GM23338 (cell line): ENCODE results near the gene SLCO3A1. TPM values are rescaled to one million over a fixed set of nuclear protein-coding genes. Genes with fewer than 3 reads are reported as not detected.

Experiments
- ATAC-seq: fragments of 200-7000 bp; cut with Tn5 transposase; 3 replicates; pipeline ENCODE4 v1.9.1; 2020
- DNase-seq: peaks from one replicate; pipeline ENCODE4 v3.0.0-alpha.2; 2015; ENCODE audit warnings: low spot score
- H2AFZ ChIP-seq: fragments of 200-600 bp; sonication (generic); 2 replicates; pipeline ENCODE4 v1.8.0; 2016; ENCODE audit warnings: antibody characterized with exemption, mild to moderate bottlenecking, moderate library complexity
- H3F3A ChIP-seq: fragments of 200-600 bp; sonication (generic); replicated peaks from 2 replicates; pipeline ENCODE4 v1.8.0; 2017; ENCODE audit warnings: antibody characterized with exemption, mixed run types, low read depth
- H3K27ac ChIP-seq: fragments of 200-600 bp; sonication (generic); 2 replicates; pipeline ENCODE4 v1.6.1; 2016; ENCODE audit warnings: low read depth
- H3K27me3 ChIP-seq: fragments of 200-600 bp; sonication (generic); 2 replicates; pipeline ENCODE4 v1.8.0; 2016; ENCODE audit warnings: mild to moderate bottlenecking, mixed run types, moderate library complexity; ENCODE audit not compliant: insufficient read depth
- H3K36me3 ChIP-seq: fragments of 200-600 bp; sonication (generic); 2 replicates; pipeline ENCODE4 v1.8.0; 2016; ENCODE audit warnings: mild to moderate bottlenecking; ENCODE audit not compliant: insufficient read depth
- H3K4me1 ChIP-seq: fragments of 200-600 bp; sonication (generic); 2 replicates; pipeline ENCODE4 v1.8.0; 2016; ENCODE audit warnings: mild to moderate bottlenecking, moderate library complexity; ENCODE audit not compliant: insufficient read depth
- H3K4me2 ChIP-seq: fragments of 200-600 bp; sonication (generic); 2 replicates; pipeline ENCODE4 v1.7.1; 2017; ENCODE audit warnings: mixed run types
- H3K4me3 ChIP-seq: fragments of 200-600 bp; sonication (generic); 2 replicates; pipeline ENCODE4 v1.6.1; 2016; ENCODE audit warnings: mixed run types
- H3K79me2 ChIP-seq: fragments of 200-600 bp; sonication (generic); replicated peaks from 2 replicates; pipeline ENCODE4 v1.8.0; 2017; ENCODE audit warnings: mild to moderate bottlenecking; ENCODE audit not compliant: insufficient read depth
- H3K9me2 ChIP-seq: fragments of 200-600 bp; sonication (generic); 2 replicates; pipeline ENCODE4 v1.8.0; 2017; ENCODE audit not compliant: insufficient read depth
- H4K20me1 ChIP-seq: fragments of 200-600 bp; sonication (generic); replicated peaks from 2 replicates; pipeline ENCODE4 v1.8.0; 2017; ENCODE audit warnings: mild to moderate bottlenecking; ENCODE audit not compliant: insufficient read depth
- H3K27ac Mint-ChIP-seq: 2 replicates; pipeline ENCODE4 v1.8.0; 2020; ENCODE audit warnings: inconsistent platforms, mild to moderate bottlenecking, moderate library complexity, mixed read lengths
- H3K27me3 Mint-ChIP-seq: 3 replicates; pipeline ENCODE4 v1.8.0; 2022; ENCODE audit warnings: low read depth, mild to moderate bottlenecking, moderate library complexity, mixed read lengths, inconsistent platforms; ENCODE audit not compliant: insufficient read depth, poor library complexity
- H3K36me3 Mint-ChIP-seq: 3 replicates; pipeline ENCODE4 v1.8.0; 2021; ENCODE audit warnings: low read depth, mild to moderate bottlenecking, inconsistent platforms, moderate library complexity, mixed read lengths
- H3K4me1 Mint-ChIP-seq: 3 replicates; pipeline ENCODE4 v1.8.0; 2020; ENCODE audit warnings: mild to moderate bottlenecking, inconsistent platforms, mixed read lengths
- H3K4me3 Mint-ChIP-seq: 3 replicates; pipeline ENCODE4 v1.8.0; 2021; ENCODE audit warnings: moderate library complexity, mild to moderate bottlenecking, inconsistent platforms, mixed read lengths
- H3K9me3 Mint-ChIP-seq: 3 replicates; pipeline ENCODE4 v1.8.0; 2020; ENCODE audit warnings: moderate library complexity, mild to moderate bottlenecking, inconsistent platforms, mixed read lengths
- CREB1 ChIP-seq: fragments of 250-450 bp; sonication (Bioruptor Pico); IDR thresholded peaks from 2 replicates; pipeline ENCODE4 v1.5.0; 2020; ENCODE audit warnings: low read depth, mild to moderate bottlenecking, moderate library complexity
- ETS1 ChIP-seq: IDR thresholded peaks from 2 replicates; pipeline ENCODE4 v1.6.1; 2016; ENCODE audit warnings: antibody characterized with exemption
- EZH2 ChIP-seq: fragments of 200-600 bp; sonication (generic); IDR thresholded peaks from one replicate; pipeline ENCODE4 v1.8.0; 2017; ENCODE audit warnings: antibody characterized with exemption, mild to moderate bottlenecking, low read depth; ENCODE audit not compliant: unreplicated experiment
- EZH2phosphoT487 ChIP-seq: fragments of 200-600 bp; sonication (generic); IDR thresholded peaks from one replicate; pipeline ENCODE4 v1.8.1; 2018; ENCODE audit warnings: antibody characterized with exemption; ENCODE audit not compliant: unreplicated experiment
- NANOG ChIP-seq: IDR thresholded peaks from 2 replicates; pipeline ENCODE4 v1.6.1; 2016; ENCODE audit warnings: antibody characterized with exemption, borderline replicate concordance
- POLR2AphosphoS5 ChIP-seq: IDR thresholded peaks from 2 replicates; pipeline ENCODE4 v1.6.1; 2016; ENCODE audit warnings: antibody characterized with exemption, low read depth
- REST ChIP-seq: IDR thresholded peaks from one replicate; pipeline ENCODE4 v1.6.1; 2018; ENCODE audit warnings: antibody characterized with exemption; ENCODE audit not compliant: unreplicated experiment
- STAT1 ChIP-seq: IDR thresholded peaks from one replicate; pipeline ENCODE4 v1.6.1; 2016; ENCODE audit warnings: antibody characterized with exemption; ENCODE audit not compliant: unreplicated experiment
- ZNF114 ChIP-seq: fragments of 250-450 bp; sonication (Bioruptor Pico); IDR thresholded peaks from 2 replicates; pipeline ENCODE4 v1.5.0; 2020; ENCODE audit warnings: mild to moderate bottlenecking, moderate library complexity
- ZNF331 ChIP-seq: fragments of 250-450 bp; sonication (Bioruptor Pico); IDR thresholded peaks from 2 replicates; pipeline ENCODE4 v1.5.0; 2020; ENCODE audit warnings: low read depth, mild to moderate bottlenecking, moderate library complexity
- polyA plus RNA-seq: library from polyadenylated mRNA; unstranded; fragments of >200 nt; fragmentation: Nextera tagmentation; extraction: Ambion mirVana; gene quantifications from 2 replicates; pipeline ENCODE4 v1.2.1, GENCODE V29; 2016
- total RNA-seq: library from RNA; depleted of rRNA; stranded (reverse); fragments of >200 nt; shearing (Covaris generic); gene quantifications from 2 replicates; pipeline ENCODE4 v1.2.3, GENCODE V29; 2014
- TF ChIP-seq, protein P1 (sequence below), 2 experiments: fragments of 200-600 bp in 1 of 2; sonication (generic) in 1 of 2; conservative IDR thresholded peaks; 2 replicates each; pipeline versions ENCODE4 v1.5.1 to v1.6.1; 2016 to 2017; ENCODE audit warnings: antibody characterized with exemption in 2 of 2, low read depth in 2 of 2, mild to moderate bottlenecking in 2 of 2, moderate library complexity in 1 of 2

The SLCO3A1 gene
- total and polyA plus RNA-seq, 2 experiments from 2014 or later = 7.3 to 9.4 TPM

GRCh38 chr15:91988655-91989054 lies 135.1 kb downstream of the SLCO3A1 start:
- Histone ChIP-seq H3K4me3 (no peak overlapping the region), H3K27me3 (no peaks in the 10 kb centered on the region), H3K36me3 (no peaks in the 10 kb centered on the region), H3K27ac (no peak overlapping the region), H4K20me1 (no peaks in the 10 kb centered on the region), H3K4me2 (no peak overlapping the region), H3F3A (no peaks in the 10 kb centered on the region), H3K79me2 (peaks cover 15% of the 10 kb centered on the region; the same call in 1 of the 2 replicates), H2AFZ (no peak overlapping the region), H3K4me1 (no peaks in the 10 kb centered on the region), H3K9me2 (peaks cover 7% of the 10 kb centered on the region; the same call in 1 of the 2 replicates)
- Mint-ChIP-seq H3K4me1 (peaks cover 13% of the 10 kb centered on the region), H3K4me3 (no peak overlapping the region), H3K27ac (no peak overlapping the region), H3K27me3 (peaks cover 3% of the 10 kb centered on the region), H3K36me3 (no peaks in the 10 kb centered on the region), H3K9me3 (no peaks in the 10 kb centered on the region)
- DNase-seq = no peak
- TF ChIP-seq ZNF114 (no peak), NANOG (no peak), ETS1 (no peak), STAT1 (no peak), ZNF331 (CRISPR knock-in tag) (no peak), EZH2 (no peak), CREB1 (no peak)
- TF ChIP-seq, protein P1, sequence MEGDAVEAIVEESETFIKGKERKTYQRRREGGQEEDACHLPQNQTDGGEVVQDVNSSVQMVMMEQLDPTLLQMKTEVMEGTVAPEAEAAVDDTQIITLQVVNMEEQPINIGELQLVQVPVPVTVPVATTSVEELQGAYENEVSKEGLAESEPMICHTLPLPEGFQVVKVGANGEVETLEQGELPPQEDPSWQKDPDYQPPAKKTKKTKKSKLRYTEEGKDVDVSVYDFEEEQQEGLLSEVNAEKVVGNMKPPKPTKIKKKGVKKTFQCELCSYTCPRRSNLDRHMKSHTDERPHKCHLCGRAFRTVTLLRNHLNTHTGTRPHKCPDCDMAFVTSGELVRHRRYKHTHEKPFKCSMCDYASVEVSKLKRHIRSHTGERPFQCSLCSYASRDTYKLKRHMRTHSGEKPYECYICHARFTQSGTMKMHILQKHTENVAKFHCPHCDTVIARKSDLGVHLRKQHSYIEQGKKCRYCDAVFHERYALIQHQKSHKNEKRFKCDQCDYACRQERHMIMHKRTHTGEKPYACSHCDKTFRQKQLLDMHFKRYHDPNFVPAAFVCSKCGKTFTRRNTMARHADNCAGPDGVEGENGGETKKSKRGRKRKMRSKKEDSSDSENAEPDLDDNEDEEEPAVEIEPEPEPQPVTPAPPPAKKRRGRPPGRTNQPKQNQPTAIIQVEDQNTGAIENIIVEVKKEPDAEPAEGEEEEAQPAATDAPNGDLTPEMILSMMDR (conservative IDR thresholded peaks at IDR 0.05; ENCODE audit: low read depth in 2 of 2) = no peak
- ATAC-seq = no peak

DNA sequence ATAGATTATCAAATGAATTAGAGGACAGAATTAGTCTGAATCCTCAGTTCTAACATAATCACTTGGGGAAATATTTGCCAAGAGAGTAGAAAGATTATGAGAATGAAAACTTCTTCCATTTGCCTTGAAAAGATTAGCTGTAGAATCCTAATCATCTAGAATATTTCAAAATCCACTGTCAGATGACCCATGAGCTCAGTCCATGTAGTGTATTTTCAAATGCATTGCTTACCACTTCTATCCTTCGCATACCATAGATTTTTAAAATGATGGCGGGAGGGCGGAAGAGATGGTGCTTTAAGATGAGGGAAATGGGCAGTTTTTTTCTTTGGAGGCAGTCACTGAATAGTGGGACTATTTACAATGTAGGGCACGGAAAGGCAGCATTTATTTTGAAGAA lies 136.3 kb downstream of the SLCO3A1 start:
- Mint-ChIP-seq H3K4me1 (peaks cover 13% of the 10 kb centered on the region), H3K9me3 (no peaks in the 10 kb centered on the region), H3K4me3 (no peak overlapping the region), H3K27ac (no peak overlapping the region), H3K36me3 (no peaks in the 10 kb centered on the region), H3K27me3 (peaks cover 3% of the 10 kb centered on the region)
- no peak overlapping the region for H3K4me2 ChIP-seq
- no peaks in the 10 kb centered on the region for H3K36me3 ChIP-seq
- no peak for DNase-seq
- no peak overlapping the region for H2AFZ ChIP-seq
- H3K4me3 ChIP-seq = no peak overlapping the region
- no peak overlapping the region for H3K27ac ChIP-seq
- no peak for ATAC-seq
- H3K4me1 ChIP-seq = no peaks in the 10 kb centered on the region
- H3K9me2 ChIP-seq = peaks cover 7% of the 10 kb centered on the region; the same call in 1 of the 2 replicates
- no peaks in the 10 kb centered on the region for H3K27me3 ChIP-seq
- H3F3A ChIP-seq = no peaks in the 10 kb centered on the region
- peaks cover 15% of the 10 kb centered on the region; the same call in 1 of the 2 replicates for H3K79me2 ChIP-seq
- no peaks in the 10 kb centered on the region for H4K20me1 ChIP-seq
- TF ChIP-seq NANOG = no peak
- TF ChIP-seq EZH2phosphoT487 = no peak
- no peak for TF ChIP-seq ETS1
- TF ChIP-seq REST = no peak
- no peak for TF ChIP-seq ZNF114
- no peak for TF ChIP-seq EZH2
- no peak for TF ChIP-seq POLR2AphosphoS5
- TF ChIP-seq ZNF331 (CRISPR knock-in tag) = no peak
- TF ChIP-seq CREB1 = no peak
- no peak for TF ChIP-seq STAT1
